AG04449 (cell line): ENCODE data around the gene PHF3.

Experiments
- CTCF ChIA-PET: fragments of 350-600 bp; formaldehyde crosslinking; extraction: SDS; loops from one replicate; lab custom pipeline; 2021; ENCODE audit warnings: antibody characterized with exemption; lab: Yijun Ruan, JAX
- POLR2A ChIA-PET: fragments of 400-600, 350-600 bp; formaldehyde crosslinking; extraction: SDS; loops from one replicate; lab custom pipeline; 2020; ENCODE audit warnings: antibody characterized with exemption, inconsistent platforms; lab: Yijun Ruan, JAX
- DNase-seq: peaks from one replicate; pipeline ENCODE4 v3.0.0-alpha.2; 2010; ENCODE audit warnings: low read depth, low spot score
- H3K4me3 ChIP-seq: 2 replicates; pipeline ENCODE4 v1.5.1; 2011; ENCODE audit warnings: low read depth, mild to moderate bottlenecking, control low read depth, low read length
- CTCF ChIP-seq: IDR thresholded peaks from one replicate; pipeline ENCODE4 v1.5.1; 2011; ENCODE audit warnings: mild to moderate bottlenecking, moderate library complexity, low read length, control low read depth, inconsistent platforms; ENCODE audit not compliant: insufficient read depth; ENCODE audit errors: missing control alignments

Gene PHF3

DNA sequence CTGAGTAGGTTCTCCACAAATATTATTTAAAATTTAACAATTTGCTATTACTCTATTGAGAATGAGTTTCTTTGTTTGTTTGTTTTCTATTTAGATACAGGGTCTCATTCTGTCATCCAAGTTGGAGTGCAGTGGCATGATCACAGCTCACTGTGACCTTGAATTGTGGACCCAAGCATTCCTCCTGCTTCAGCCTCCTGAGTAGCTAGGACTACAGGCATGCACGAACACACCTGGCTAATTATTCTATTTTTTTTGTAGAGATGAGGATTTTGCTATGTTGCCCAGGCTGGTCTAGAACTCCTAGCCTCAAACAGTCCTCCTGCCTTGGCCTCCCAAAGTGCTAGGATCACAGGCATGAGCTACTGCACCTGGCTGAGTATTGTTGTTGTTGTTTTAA is 122.2 kb downstream of the PHF3 start:
- no peak for TF ChIP-seq CTCF
- ChIA-PET POLR2A (no interaction called here), CTCF (interaction anchor here (1.2 to 2.5 kb wide), 2 partner anchors 12 to 160 kb away, joined by 3 to 8 read pairs; no protein-coding TSS in a partner anchor)
- no peak overlapping the region for H3K4me3 ChIP-seq
- DNase-seq = no peak

DNA sequence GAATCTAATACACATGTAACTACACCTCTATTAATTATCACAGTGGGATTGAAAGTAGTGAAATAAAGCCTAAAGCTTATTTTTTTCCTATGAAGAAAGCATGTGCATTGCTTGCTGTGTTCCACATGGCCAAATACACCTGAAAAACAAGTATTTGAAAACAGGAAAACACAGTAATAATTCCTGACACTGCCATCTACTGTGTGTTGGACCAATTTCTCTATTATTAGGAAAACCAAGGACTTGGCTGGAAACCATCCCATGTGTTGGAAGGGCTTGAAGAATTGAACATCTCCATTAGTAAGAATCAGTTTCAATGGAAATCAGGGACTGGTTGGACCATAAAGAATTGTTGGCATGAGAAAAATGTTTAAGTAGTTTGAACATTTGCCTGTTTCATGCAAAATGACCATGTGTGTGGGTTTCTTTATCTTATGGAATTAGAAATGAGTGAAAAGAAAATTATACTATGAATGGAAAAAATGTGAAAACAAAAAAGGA is 124.1 kb downstream of the PHF3 start:
- no peak overlapping the region for H3K4me3 ChIP-seq
- TF ChIP-seq CTCF = no peak
- POLR2A ChIA-PET = no interaction called here
- no peak for DNase-seq
- CTCF ChIA-PET = interaction anchor here (0.8 to 2.5 kb wide), 7 partner anchors 8 to 452 kb away, joined by 3 to 8 read pairs (median 3); no protein-coding TSS in a partner anchor

- no peak overlapping the region for H3K4me3 ChIP-seq
- CTCF ChIA-PET = interaction anchor here (0.7 to 2.5 kb wide), 7 partner anchors 9 to 1039 kb away, joined by 3 to 8 read pairs (median 3); no protein-coding TSS in a partner anchor
- POLR2A ChIA-PET = no interaction called here
- no peak for DNase-seq
- no peak for TF ChIP-seq CTCF
These were observed 124.6 kb downstream of the PHF3 start for GRCh38 chr6:63760199-63760598.

GRCh38 chr6:63764318-63764916 is 128.8 kb downstream of the PHF3 start:
- ChIA-PET POLR2A (no interaction called here), CTCF (interaction anchor here (0.8 to 7.6 kb wide), 32 partner anchors 9 to 459 kb away, joined by 3 to 98 read pairs (median 6); no protein-coding TSS in a partner anchor)
- H3K4me3 ChIP-seq = no peak overlapping the region
- DNase-seq = no peak
- TF ChIP-seq CTCF = no peak
